B cell (primary cell): ENCODE data around the gene CHAF1A.

Experiments used
- EZH2 ChIP-seq: IDR thresholded peaks from 2 replicates; pipeline ENCODE4 v1.6.1; 2012; ENCODE audit warnings: borderline replicate concordance, low read depth, mild to moderate bottlenecking, moderate library complexity, low read length; ENCODE audit not compliant: insufficient read depth, poor library complexity, severe bottlenecking
- TF ChIP-seq, protein P1 (sequence below): fragments of 200-600 bp; IDR thresholded peaks from one replicate; pipeline ENCODE4 v1.8.0; 2022; ENCODE audit warnings: antibody characterized with exemption, mild to moderate bottlenecking

DNA sequence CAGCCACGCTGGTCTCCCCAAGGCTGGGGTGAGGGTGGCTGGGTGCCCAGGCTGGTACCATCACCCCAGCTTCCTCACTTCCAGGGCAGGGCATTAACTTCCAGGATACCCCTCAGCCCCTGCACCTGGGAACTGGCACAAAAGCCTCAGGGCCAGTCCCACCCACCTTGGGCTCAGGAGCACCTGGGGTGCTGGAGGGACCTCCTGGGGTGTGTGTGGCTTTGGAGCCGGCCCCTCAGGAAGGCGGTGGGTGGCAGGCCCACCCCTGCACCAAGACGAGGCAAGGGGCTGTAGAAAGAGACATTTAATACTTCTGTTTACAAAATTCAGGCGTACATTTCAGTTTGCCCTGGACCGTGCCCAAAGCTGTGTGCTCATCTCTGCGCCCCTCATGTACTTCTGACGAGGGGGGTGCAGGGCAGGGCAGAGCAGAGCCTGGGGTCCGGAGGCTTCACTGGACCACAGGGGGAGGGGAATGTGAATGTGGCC is 42.3 kb upstream of the CHAF1A start:
- TF ChIP-seq, protein P1, sequence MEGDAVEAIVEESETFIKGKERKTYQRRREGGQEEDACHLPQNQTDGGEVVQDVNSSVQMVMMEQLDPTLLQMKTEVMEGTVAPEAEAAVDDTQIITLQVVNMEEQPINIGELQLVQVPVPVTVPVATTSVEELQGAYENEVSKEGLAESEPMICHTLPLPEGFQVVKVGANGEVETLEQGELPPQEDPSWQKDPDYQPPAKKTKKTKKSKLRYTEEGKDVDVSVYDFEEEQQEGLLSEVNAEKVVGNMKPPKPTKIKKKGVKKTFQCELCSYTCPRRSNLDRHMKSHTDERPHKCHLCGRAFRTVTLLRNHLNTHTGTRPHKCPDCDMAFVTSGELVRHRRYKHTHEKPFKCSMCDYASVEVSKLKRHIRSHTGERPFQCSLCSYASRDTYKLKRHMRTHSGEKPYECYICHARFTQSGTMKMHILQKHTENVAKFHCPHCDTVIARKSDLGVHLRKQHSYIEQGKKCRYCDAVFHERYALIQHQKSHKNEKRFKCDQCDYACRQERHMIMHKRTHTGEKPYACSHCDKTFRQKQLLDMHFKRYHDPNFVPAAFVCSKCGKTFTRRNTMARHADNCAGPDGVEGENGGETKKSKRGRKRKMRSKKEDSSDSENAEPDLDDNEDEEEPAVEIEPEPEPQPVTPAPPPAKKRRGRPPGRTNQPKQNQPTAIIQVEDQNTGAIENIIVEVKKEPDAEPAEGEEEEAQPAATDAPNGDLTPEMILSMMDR = no peak
- no peak for TF ChIP-seq EZH2
